Mesodermal cell (in vitro differentiated cells): ENCODE results near the gene PRKRIP1. TPM values are rescaled to one million over a fixed set of nuclear protein-coding genes. Genes with fewer than 3 reads are reported as not detected.
"Not testable (repeated sequence)": the region's sequence is repeated elsewhere in the genome, so short reads cannot be mapped to it uniquely, and the experiment has no call there.

ENCODE experiments used
- H3K27ac ChIP-seq: 2 replicates; pipeline ENCODE4 v1.7.0; 2013; ENCODE audit warnings: mild to moderate bottlenecking, low read depth, low read length, moderate library complexity; ENCODE audit not compliant: severe bottlenecking
- H3K36me3 ChIP-seq: 2 replicates; pipeline ENCODE4 v1.7.1; 2013; ENCODE audit warnings: mild to moderate bottlenecking, low read length, moderate library complexity; ENCODE audit not compliant: control insufficient read depth, insufficient read depth
- H3K4me1 ChIP-seq: one replicate; pipeline ENCODE4 v1.7.1; 2013; ENCODE audit warnings: mild to moderate bottlenecking, low read length; ENCODE audit not compliant: insufficient read depth, control insufficient read depth, poor library complexity, severe bottlenecking
- H3K4me3 ChIP-seq: 2 replicates; pipeline ENCODE4 v1.7.0; 2013; ENCODE audit warnings: low read length, control low read depth, mild to moderate bottlenecking; ENCODE audit not compliant: insufficient read depth, poor library complexity, severe bottlenecking; ENCODE audit errors: extremely low read depth
- H3K9me3 ChIP-seq: 2 replicates; pipeline ENCODE4 v1.7.1; 2013; ENCODE audit warnings: mild to moderate bottlenecking, low read length, moderate library complexity; ENCODE audit not compliant: control insufficient read depth
- WGBS, 2 experiments: methylation state at CpG; one replicate each; pipeline ENCODE4 v1.1.5; 2013; ENCODE audit warnings: missing lambda C conversion rate in 2 of 2; ENCODE audit not compliant: insufficient coverage in 2 of 2; 5-methylcytosine and 5-hydroxymethylcytosine counted together
- polyA plus RNA-seq, 2 experiments: library from polyadenylated mRNA; stranded (reverse); fragments of 50-300 nt; gene quantifications; one replicate each; pipeline ENCODE4 v1.2.3, GENCODE V29; 2013

The PRKRIP1 gene, protein sequence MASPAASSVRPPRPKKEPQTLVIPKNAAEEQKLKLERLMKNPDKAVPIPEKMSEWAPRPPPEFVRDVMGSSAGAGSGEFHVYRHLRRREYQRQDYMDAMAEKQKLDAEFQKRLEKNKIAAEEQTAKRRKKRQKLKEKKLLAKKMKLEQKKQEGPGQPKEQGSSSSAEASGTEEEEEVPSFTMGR
- polyA plus RNA-seq (2013, experiment 1 of 2): 27.7 TPM
- polyA plus RNA-seq (2013, experiment 2 of 2): 25.4 TPM

- Histone ChIP-seq H3K4me3 (peak within 1 kb of the TSS; percentile 80), H3K9me3 (no peaks in the 10 kb centered on the region), H3K27ac (peak within 1 kb of the TSS; percentile 97), H3K36me3 (peaks cover 59% of the 10 kb centered on the region), H3K4me1 (peaks cover 21% of the 10 kb centered on the region)
- 0 to 1% methylated on average over 49 to 53 of the region's 59 CpGs for WGBS, 2 experiments
These were observed at the start of gene PRKRIP1 for GRCh38 chr7:102395873-102396709. Gene PRKRIP1 (plus strand): TSS chr7:102396363. CDS start chr7:102396412, 49 bp downstream.

- H3K9me3 ChIP-seq, H3K36me3 ChIP-seq, H3K4me1 ChIP-seq, H3K27ac ChIP-seq, H3K4me3 ChIP-seq: not testable (repeated sequence)
- no CpG with 5 or more reads among the region's 6 CpGs for WGBS, 2 experiments
These were observed 49.2 kb upstream of the PRKRIP1 start for GRCh38 chr7:102346983-102347382.

DNA sequence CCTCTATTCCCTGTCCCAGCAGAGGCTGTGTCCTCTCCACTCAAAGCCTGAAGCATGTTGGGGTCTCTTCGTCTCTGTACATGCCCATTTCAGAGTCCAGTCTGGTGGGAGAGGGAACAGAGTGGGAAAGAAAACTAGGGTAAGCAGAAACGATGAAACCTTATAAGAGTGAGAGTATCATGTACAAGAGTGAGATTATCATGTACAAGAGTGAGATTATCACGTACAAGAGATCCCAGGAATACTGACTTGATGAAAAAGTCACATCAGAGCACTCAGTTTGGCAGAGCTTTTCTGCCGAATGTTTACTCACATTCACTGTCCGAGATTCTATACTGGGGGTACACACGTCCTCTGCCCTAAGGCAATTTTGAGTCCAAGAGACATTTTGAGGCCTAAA lies 39.8 kb upstream of the PRKRIP1 start, which contains the start of gene SPDYE6:
Gene SPDYE6, minus strand, starts transcription at position 101 of the 400 bp plus-strand sequence. CDS start 421 bp downstream, outside the sequence.
- H3K36me3 ChIP-seq, H3K27ac ChIP-seq, H3K9me3 ChIP-seq, H3K4me3 ChIP-seq, H3K4me1 ChIP-seq: not testable (repeated sequence)
- WGBS, 2 experiments: no CpG with 5 or more reads among the region's 6 CpGs

- H3K9me3 ChIP-seq, H3K4me1 ChIP-seq: not testable (repeated sequence)
- 0 to 1% methylated on average over 28 to 37 of the region's 76 CpGs for WGBS, 2 experiments
- Histone ChIP-seq H3K4me3 (peak overlapping the region; percentile 58), H3K36me3 (peaks cover 10% of the 10 kb centered on the region), H3K27ac (peak overlapping the region; percentile 69)
These were observed 32.4 kb upstream of the PRKRIP1 start for GRCh38 chr7:102363549-102364393.

DNA sequence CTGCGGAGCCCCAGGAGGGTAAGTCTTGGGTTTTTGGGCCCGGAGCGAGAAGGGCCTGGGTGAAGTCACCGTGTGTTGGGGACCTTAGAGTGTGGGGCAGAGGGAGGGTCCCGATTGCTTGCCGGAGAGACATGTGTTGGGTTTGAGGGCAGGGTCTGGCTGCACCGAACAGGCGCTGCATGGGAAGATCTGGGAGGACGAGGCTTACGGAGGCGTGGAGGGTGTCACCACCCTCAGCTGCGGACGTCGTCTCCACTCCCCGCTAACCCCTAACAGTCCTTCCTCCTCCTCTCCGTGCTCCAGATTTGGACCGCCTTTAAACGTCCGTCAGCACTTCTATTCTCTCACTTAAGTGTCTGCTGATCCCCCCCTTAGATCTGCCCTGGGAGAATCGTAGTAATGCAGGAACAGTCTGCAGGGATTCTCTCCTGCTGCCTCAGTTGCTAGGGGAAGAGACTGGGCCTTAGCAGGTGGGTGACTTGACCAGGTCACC lies 31.7 kb upstream of the PRKRIP1 start:
- not testable (repeated sequence) for H3K4me1 ChIP-seq, H3K27ac ChIP-seq, H3K9me3 ChIP-seq
- Histone ChIP-seq H3K4me3 (peak overlapping the region; percentile 58), H3K36me3 (peaks cover 10% of the 10 kb centered on the region)
- 0% methylated on average over 8 of the region's 20 CpGs; no CpG with 5 or more reads in 1 of the 2 experiments for WGBS, 2 experiments

DNA sequence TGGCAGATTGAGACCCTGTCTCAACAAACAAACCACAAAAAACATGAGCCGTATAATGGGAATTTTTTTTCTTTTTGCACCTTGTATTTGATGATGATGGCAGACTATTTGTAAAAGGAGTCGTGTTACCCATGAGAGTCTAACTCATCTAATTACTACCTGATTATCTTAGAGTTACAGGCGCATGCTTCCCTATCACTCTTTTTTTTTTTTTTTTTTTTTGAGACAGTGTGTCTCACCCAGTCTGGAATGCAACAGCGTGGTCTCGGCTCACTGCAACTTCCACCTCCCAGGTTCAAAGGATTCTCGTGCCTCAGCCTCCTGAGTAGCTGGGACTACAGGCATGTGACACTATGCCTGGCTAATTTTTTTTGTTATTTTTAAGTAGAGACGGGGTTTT lies 30.8 kb upstream of the PRKRIP1 start:
- Histone ChIP-seq H3K4me3 (peak overlapping the region; percentile 2), H3K36me3 (peaks cover 10% of the 10 kb centered on the region)
- no CpG with 5 or more reads among the region's 7 CpGs for WGBS, 2 experiments
- not testable (repeated sequence) for H3K27ac ChIP-seq, H3K4me1 ChIP-seq, H3K9me3 ChIP-seq

GRCh38 chr7:102370038-102370437 lies 26.1 kb upstream of the PRKRIP1 start:
- H3K27ac ChIP-seq, H3K4me1 ChIP-seq, H3K9me3 ChIP-seq, H3K4me3 ChIP-seq: not testable (repeated sequence)
- peaks cover 10% of the 10 kb centered on the region for H3K36me3 ChIP-seq

GRCh38 chr7:102372796-102373195 lies 23.4 kb upstream of the PRKRIP1 start:
- peaks cover 20% of the 10 kb centered on the region for H3K36me3 ChIP-seq
- H3K9me3 ChIP-seq, H3K27ac ChIP-seq, H3K4me3 ChIP-seq, H3K4me1 ChIP-seq: not testable (repeated sequence)
- no CpG with 5 or more reads among the region's 2 CpGs for WGBS, 2 experiments

DNA sequence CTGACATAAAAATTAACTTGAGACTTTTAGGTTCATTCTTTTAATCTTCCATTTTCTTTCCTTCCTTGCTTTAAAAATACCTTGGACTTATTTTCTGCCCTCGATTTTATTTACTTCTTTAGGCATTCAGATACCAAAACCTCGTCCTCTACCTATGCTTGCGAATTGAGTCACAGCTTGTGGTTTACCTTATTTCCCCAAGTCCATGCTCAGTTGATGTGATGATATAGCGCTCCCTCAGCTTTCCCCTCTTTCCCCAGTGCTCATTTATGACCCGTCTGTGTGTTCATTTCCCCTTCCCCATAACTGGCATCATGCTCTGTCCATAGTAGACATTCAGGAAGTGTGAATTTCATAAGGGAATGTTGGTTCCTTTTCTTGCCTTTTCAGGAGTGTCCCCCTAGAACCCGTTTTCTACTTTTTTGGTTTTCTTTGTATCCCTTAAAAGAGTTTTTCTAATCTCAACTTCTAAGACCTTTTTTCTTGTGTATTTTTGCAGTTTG lies 19.1 kb upstream of the PRKRIP1 start:
- 100% methylated on average over 2 to 5 of the region's 6 CpGs for WGBS, 2 experiments
- no peaks in the 10 kb centered on the region for H3K9me3 ChIP-seq
- H3K36me3 ChIP-seq: peaks cover 49% of the 10 kb centered on the region
- no peak overlapping the region for H3K4me3 ChIP-seq
- H3K27ac ChIP-seq: no peak overlapping the region
- no peaks in the 10 kb centered on the region for H3K4me1 ChIP-seq

DNA sequence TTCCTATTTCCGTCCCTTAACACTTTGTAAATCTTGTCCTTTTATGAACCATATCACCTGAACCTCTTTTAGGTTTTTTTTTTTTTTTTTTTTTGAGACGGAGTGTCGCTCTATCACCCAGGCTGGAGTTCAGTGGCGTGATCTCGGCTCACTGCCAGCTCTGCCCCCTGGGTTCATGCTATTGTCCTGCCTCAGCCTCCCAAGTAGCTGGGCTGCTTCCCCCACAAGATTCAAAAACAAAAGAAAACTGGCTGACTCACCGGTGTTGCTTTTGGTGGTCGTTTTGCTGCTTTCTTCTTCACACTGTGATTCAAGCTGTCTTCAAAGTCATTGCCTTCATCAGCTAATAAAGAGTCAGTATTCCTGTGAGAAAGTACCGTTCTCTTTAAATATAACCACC lies 15.3 kb upstream of the PRKRIP1 start:
- 46 to 65% methylated on average over 2 to 3 of the region's 8 CpGs for WGBS, 2 experiments
- not testable (repeated sequence) for H3K27ac ChIP-seq, H3K4me3 ChIP-seq, H3K9me3 ChIP-seq, H3K4me1 ChIP-seq
- H3K36me3 ChIP-seq: peaks cover 61% of the 10 kb centered on the region
